ENCODE measurements around the gene ALK.
A peak's percentile ranks its signal among the peaks of the same experiment; 100 is the strongest.

DNA sequence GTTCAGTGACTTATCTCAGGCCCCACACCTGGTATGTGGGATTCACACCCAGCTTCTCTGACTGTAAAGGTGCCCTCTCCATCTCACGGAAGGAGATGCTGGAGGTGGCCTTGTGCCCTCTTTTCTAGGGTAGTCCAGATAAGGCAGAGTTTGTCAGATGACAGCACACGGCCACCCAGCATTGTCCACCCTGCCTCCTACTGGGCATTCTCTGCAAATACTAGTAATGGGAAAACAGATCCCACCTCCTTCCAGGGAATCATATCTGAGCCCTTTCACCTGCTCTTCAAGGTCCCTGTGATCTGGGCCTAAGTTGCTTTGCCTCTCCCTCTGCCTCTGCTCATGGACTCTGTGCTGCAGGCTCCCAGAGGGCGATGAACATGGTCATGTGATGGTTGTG, 591.5 kb downstream of the ALK start:
- TF ChIP-seq, protein P1, sequence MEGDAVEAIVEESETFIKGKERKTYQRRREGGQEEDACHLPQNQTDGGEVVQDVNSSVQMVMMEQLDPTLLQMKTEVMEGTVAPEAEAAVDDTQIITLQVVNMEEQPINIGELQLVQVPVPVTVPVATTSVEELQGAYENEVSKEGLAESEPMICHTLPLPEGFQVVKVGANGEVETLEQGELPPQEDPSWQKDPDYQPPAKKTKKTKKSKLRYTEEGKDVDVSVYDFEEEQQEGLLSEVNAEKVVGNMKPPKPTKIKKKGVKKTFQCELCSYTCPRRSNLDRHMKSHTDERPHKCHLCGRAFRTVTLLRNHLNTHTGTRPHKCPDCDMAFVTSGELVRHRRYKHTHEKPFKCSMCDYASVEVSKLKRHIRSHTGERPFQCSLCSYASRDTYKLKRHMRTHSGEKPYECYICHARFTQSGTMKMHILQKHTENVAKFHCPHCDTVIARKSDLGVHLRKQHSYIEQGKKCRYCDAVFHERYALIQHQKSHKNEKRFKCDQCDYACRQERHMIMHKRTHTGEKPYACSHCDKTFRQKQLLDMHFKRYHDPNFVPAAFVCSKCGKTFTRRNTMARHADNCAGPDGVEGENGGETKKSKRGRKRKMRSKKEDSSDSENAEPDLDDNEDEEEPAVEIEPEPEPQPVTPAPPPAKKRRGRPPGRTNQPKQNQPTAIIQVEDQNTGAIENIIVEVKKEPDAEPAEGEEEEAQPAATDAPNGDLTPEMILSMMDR (IDR thresholded peaks at IDR 0.05; ENCODE audit: low read depth, low read length): peak; percentile 19
- no peak for TF ChIP-seq EZH2phosphoT487 (IDR thresholded peaks at IDR 0.05; ENCODE audit: low read depth)
